SK-N-SH treated with all-trans-retinoic acid at 6 μM for 48 hours (cell line): ENCODE results near the gene TTC39B.

Experiments
- SNAI2 ChIP-seq: fragments of 250-450 bp; sonication (Bioruptor Pico); IDR thresholded peaks from 2 replicates; pipeline ENCODE4 v1.5.0; 2020; ENCODE audit warnings: mild to moderate bottlenecking, moderate library complexity
- TCF4 ChIP-seq: fragments of 250-450 bp; sonication (Bioruptor Pico); IDR thresholded peaks from 2 replicates; pipeline ENCODE4 v1.8.0; 2021; ENCODE audit warnings: mild to moderate bottlenecking, moderate library complexity, borderline replicate concordance
- ZC3H10 ChIP-seq: fragments of 250-450 bp; sonication (Bioruptor Pico); IDR thresholded peaks from 2 replicates; pipeline ENCODE4 v1.5.1; 2021; ENCODE audit warnings: mild to moderate bottlenecking, moderate library complexity
- ZFP3 ChIP-seq: fragments of 250-450 bp; sonication (Bioruptor Pico); IDR thresholded peaks from 2 replicates; pipeline ENCODE4 v1.5.0; 2020; ENCODE audit warnings: mild to moderate bottlenecking, moderate library complexity
- TF ChIP-seq, protein P1 (sequence below): fragments of 250-450 bp; sonication (Bioruptor Pico); IDR thresholded peaks from 2 replicates; pipeline ENCODE4 v1.5.1; 2020; ENCODE audit warnings: low read depth, mild to moderate bottlenecking, moderate library complexity
- TF ChIP-seq, protein P2 (sequence below): fragments of 250-450 bp; sonication (Bioruptor Pico); IDR thresholded peaks from 2 replicates; pipeline ENCODE4 v1.8.0; 2020; ENCODE audit warnings: mild to moderate bottlenecking, moderate library complexity, borderline replicate concordance

DNA sequence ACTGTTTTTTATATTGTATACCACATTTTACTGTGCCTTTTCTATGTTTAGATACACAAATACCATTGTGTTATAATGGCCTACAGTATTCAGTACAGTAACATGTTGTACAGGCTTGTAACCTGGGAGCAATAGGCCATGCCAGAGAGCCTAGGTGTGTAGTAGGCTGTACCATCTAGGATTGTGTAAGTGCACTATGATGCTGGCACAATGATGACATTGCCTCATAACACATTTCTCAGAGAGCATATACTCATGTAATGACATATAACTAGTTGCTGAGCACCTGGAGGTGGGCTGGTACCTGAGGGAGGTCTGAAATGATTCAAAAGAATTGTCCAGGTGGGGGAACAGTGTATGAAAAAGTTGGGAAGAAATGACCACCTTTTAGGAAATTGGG is 13.9 kb downstream of the TTC39B start:
- TF ChIP-seq ZC3H10, result no peak
- TF ChIP-seq, protein P1, sequence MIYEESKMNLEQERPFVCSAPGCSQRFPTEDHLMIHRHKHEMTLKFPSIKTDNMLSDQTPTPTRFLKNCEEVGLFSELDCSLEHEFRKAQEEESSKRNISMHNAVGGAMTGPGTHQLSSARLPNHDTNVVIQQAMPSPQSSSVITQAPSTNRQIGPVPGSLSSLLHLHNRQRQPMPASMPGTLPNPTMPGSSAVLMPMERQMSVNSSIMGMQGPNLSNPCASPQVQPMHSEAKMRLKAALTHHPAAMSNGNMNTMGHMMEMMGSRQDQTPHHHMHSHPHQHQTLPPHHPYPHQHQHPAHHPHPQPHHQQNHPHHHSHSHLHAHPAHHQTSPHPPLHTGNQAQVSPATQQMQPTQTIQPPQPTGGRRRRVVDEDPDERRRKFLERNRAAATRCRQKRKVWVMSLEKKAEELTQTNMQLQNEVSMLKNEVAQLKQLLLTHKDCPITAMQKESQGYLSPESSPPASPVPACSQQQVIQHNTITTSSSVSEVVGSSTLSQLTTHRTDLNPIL, result no peak
- TF ChIP-seq TCF4, result no peak
- TF ChIP-seq, protein P2, sequence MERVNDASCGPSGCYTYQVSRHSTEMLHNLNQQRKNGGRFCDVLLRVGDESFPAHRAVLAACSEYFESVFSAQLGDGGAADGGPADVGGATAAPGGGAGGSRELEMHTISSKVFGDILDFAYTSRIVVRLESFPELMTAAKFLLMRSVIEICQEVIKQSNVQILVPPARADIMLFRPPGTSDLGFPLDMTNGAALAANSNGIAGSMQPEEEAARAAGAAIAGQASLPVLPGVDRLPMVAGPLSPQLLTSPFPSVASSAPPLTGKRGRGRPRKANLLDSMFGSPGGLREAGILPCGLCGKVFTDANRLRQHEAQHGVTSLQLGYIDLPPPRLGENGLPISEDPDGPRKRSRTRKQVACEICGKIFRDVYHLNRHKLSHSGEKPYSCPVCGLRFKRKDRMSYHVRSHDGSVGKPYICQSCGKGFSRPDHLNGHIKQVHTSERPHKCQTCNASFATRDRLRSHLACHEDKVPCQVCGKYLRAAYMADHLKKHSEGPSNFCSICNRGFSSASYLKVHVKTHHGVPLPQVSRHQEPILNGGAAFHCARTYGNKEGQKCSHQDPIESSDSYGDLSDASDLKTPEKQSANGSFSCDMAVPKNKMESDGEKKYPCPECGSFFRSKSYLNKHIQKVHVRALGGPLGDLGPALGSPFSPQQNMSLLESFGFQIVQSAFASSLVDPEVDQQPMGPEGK, result no peak
- no peak for TF ChIP-seq SNAI2 (CRISPR knock-in tag)
- TF ChIP-seq ZFP3 (CRISPR knock-in tag), result no peak
